ENCODE results near the gene USP46. TPM values are rescaled to one million over a fixed set of nuclear protein-coding genes. Genes with fewer than 3 reads are reported as not detected.

Gene USP46
- total RNA-seq: 10 to 100 TPM; 42.0 to 42.9 TPM
- polyA plus RNA-seq (2013, experiment 1 of 2): 30.4 TPM
- 28.4 TPM for polyA plus RNA-seq (2013, experiment 2 of 2)
- long read RNA-seq, experiment 1, full-length matches to known transcripts: 7 of 16 reads
- long read RNA-seq, experiment 1, partial matches to known transcripts: 1 of 16 reads
- long read RNA-seq, experiment 1, other reads (novel, unspliced or antisense): 8 of 16 reads
- long read RNA-seq, experiment 2, full-length matches to known transcripts: 38 of 64 reads
- long read RNA-seq, experiment 2, partial matches to known transcripts: 4 of 64 reads
- long read RNA-seq, experiment 2, other reads (novel, unspliced or antisense): 22 of 64 reads
- long read RNA-seq, experiment 3, full-length matches to known transcripts: 145 of 183 reads
- long read RNA-seq, experiment 3, partial matches to known transcripts: 4 of 183 reads
- long read RNA-seq, experiment 3, other reads (novel, unspliced or antisense): 34 of 183 reads
- long read RNA-seq, experiment 4, full-length matches to known transcripts: 5 of 13 reads
- long read RNA-seq, experiment 4, partial matches to known transcripts: 1 of 13 reads
- long read RNA-seq, experiment 4, other reads (novel, unspliced or antisense): 7 of 13 reads

GRCh38 chr4:52659001-52659721, at the start of gene USP46:
Gene USP46 (minus strand): TSS chr4:52659301. CDS start chr4:52659150, 151 bp downstream.
- WGBS, 2 experiments (ENCODE audit: insufficient coverage in 1 of 2, insufficient read length in 1 of 2): 0 to 1% methylated on average over 38 to 92 of the region's 94 CpGs
- Histone ChIP-seq H3K4me3 (ENCODE audit: low read length) (peak within 1 kb of the TSS; percentile 93), H3K4me1 (ENCODE audit: control insufficient read depth, insufficient read depth, low read length) (no peaks in the 10 kb centered on the region), H3K36me3 (ENCODE audit: control insufficient read depth, insufficient read depth, low read length) (peaks cover 37% of the 10 kb centered on the region), H3K9me3 (ENCODE audit: control insufficient read depth, low read length) (peaks cover 30% of the 10 kb centered on the region), H3K27ac (ENCODE audit: low read depth, low read length) (peak within 1 kb of the TSS; percentile 62), H3K9ac (ENCODE audit: extremely low read depth, low read length, poor library complexity, severe bottlenecking) (peak within 1 kb of the TSS; percentile 78), H3K27me3 (ENCODE audit: control insufficient read depth, insufficient read depth, low read length, poor library complexity, severe bottlenecking) (no peaks in the 10 kb centered on the region)
- peaks cover 32% of the 10 kb centered on the region for H3K36me3 Mint-ChIP-seq (ENCODE audit: low read depth)
- H3K4me3 Mint-ChIP-seq: peak within 1 kb of the TSS; percentile 78
- DNase-seq: peak; percentile 88
- TF ChIP-seq CTCF (conservative IDR thresholded peaks at IDR 0.05): no peak
- H3K4me1 Mint-ChIP-seq: peaks cover 46% of the 10 kb centered on the region
- peaks cover 18% of the 10 kb centered on the region for H3K9me3 Mint-ChIP-seq
- H3K27me3 Mint-ChIP-seq (ENCODE audit: insufficient read depth): peaks cover 2% of the 10 kb centered on the region
- peak within 1 kb of the TSS; percentile 92 for H3K27ac Mint-ChIP-seq

GRCh38 chr4:52704661-52705060, 45.6 kb upstream of the USP46 start:
- no peak overlapping the region for H3K27ac ChIP-seq (ENCODE audit: low read depth, low read length)
- Mint-ChIP-seq H3K27me3 (ENCODE audit: insufficient read depth) (peaks cover 4% of the 10 kb centered on the region), H3K4me1 (peaks cover 3% of the 10 kb centered on the region), H3K27ac (no peak overlapping the region), H3K9me3 (no peaks in the 10 kb centered on the region), H3K4me3 (no peak overlapping the region), H3K36me3 (ENCODE audit: low read depth) (no peaks in the 10 kb centered on the region)
- H3K9ac ChIP-seq (ENCODE audit: extremely low read depth, low read length, poor library complexity, severe bottlenecking): no peak overlapping the region
- H3K4me1 ChIP-seq (ENCODE audit: control insufficient read depth, insufficient read depth, low read length): no peaks in the 10 kb centered on the region
- TF ChIP-seq CTCF (conservative IDR thresholded peaks at IDR 0.05): no peak
- H3K4me3 ChIP-seq (ENCODE audit: low read length): no peak overlapping the region
- no peaks in the 10 kb centered on the region for H3K27me3 ChIP-seq (ENCODE audit: control insufficient read depth, insufficient read depth, low read length, poor library complexity, severe bottlenecking)
- no peak for DNase-seq
- H3K36me3 ChIP-seq (ENCODE audit: control insufficient read depth, insufficient read depth, low read length): no peaks in the 10 kb centered on the region
- 92 to 100% methylated on average over 2 to 3 of the region's 3 CpGs for WGBS, 2 experiments (ENCODE audit: insufficient coverage in 1 of 2, insufficient read length in 1 of 2)
- H3K9me3 ChIP-seq (ENCODE audit: control insufficient read depth, low read length): no peaks in the 10 kb centered on the region

GRCh38 chr4:52704133-52704532, 45.0 kb upstream of the USP46 start:
- Mint-ChIP-seq H3K9me3 (no peaks in the 10 kb centered on the region), H3K4me1 (peaks cover 3% of the 10 kb centered on the region), H3K4me3 (no peak overlapping the region), H3K27me3 (ENCODE audit: insufficient read depth) (no peaks in the 10 kb centered on the region), H3K36me3 (ENCODE audit: low read depth) (no peaks in the 10 kb centered on the region), H3K27ac (no peak overlapping the region)
- Histone ChIP-seq H3K9ac (ENCODE audit: extremely low read depth, low read length, poor library complexity, severe bottlenecking) (no peak overlapping the region), H3K27ac (ENCODE audit: low read depth, low read length) (no peak overlapping the region), H3K9me3 (ENCODE audit: control insufficient read depth, low read length) (no peaks in the 10 kb centered on the region), H3K27me3 (ENCODE audit: control insufficient read depth, insufficient read depth, low read length, poor library complexity, severe bottlenecking) (no peaks in the 10 kb centered on the region), H3K36me3 (ENCODE audit: control insufficient read depth, insufficient read depth, low read length) (no peaks in the 10 kb centered on the region), H3K4me3 (ENCODE audit: low read length) (no peak overlapping the region), H3K4me1 (ENCODE audit: control insufficient read depth, insufficient read depth, low read length) (no peaks in the 10 kb centered on the region)
- no peak for DNase-seq
- TF ChIP-seq CTCF (conservative IDR thresholded peaks at IDR 0.05): no peak
- 93 to 100% methylated on average over 1 of the region's 1 CpG for WGBS, 2 experiments (ENCODE audit: insufficient coverage in 1 of 2, insufficient read length in 1 of 2)
